Measurements from ENCODE around the gene TNFSF12. TPM values are rescaled to one million over a fixed set of nuclear protein-coding genes. Genes with fewer than 3 reads are reported as not detected.

TNFSF12 gene
- polyA plus RNA-seq, 2 of the 4 experiments (the other 2 are of a cell fraction) = 9.9 to 11.9 TPM

- peaks cover 56% of the 10 kb centered on the region for H3K4me1 ChIP-seq
- H3K4me3 ChIP-seq = peak overlapping the region; percentile 66
- no peaks in the 10 kb centered on the region for H3K9me3 ChIP-seq
- WGBS (ENCODE audit: missing lambda C conversion rate) = 92% methylated on average over 31 of the region's 36 CpGs
- FAIRE-seq (no peak), ATAC-seq (no peak), DNase-seq (ENCODE audit: low read depth in 1 of 2, low spot score in 1 of 2) (no peak)
- peak overlapping the region; percentile 84 for H3K4me2 ChIP-seq
- TF ChIP-seq NFE2L2 (conservative IDR thresholded peaks at IDR 0.05; ENCODE audit: low read length) (no peak), RCOR1 (IDR thresholded peaks at IDR 0.05; ENCODE audit: low read depth, low read length) (no peak), KDM1A (IDR thresholded peaks at IDR 0.05; ENCODE audit: low read depth) (no peak)
- H3K27ac ChIP-seq = peak overlapping the region; percentile 91 to 96
- POLR2A ChIA-PET = interaction anchor here (1.3 to 5.0 kb wide), 4 partner anchors 10 to 105 kb away, joined by 5 to 97 read pairs (median 24); partner anchors contain the start of genes FXR2, TP53 and WRAP53
- CTCF ChIA-PET = interaction anchor here (1.0 to 12.1 kb wide), 7 partner anchors 8 to 268 kb away, joined by 3 to 184 read pairs (median 6); partner anchors contain the start of genes SAT2, SENP3, TP53 and WRAP53
These were observed 33.8 kb downstream of the TNFSF12 start for GRCh38 chr17:7582396-7583252.

DNA sequence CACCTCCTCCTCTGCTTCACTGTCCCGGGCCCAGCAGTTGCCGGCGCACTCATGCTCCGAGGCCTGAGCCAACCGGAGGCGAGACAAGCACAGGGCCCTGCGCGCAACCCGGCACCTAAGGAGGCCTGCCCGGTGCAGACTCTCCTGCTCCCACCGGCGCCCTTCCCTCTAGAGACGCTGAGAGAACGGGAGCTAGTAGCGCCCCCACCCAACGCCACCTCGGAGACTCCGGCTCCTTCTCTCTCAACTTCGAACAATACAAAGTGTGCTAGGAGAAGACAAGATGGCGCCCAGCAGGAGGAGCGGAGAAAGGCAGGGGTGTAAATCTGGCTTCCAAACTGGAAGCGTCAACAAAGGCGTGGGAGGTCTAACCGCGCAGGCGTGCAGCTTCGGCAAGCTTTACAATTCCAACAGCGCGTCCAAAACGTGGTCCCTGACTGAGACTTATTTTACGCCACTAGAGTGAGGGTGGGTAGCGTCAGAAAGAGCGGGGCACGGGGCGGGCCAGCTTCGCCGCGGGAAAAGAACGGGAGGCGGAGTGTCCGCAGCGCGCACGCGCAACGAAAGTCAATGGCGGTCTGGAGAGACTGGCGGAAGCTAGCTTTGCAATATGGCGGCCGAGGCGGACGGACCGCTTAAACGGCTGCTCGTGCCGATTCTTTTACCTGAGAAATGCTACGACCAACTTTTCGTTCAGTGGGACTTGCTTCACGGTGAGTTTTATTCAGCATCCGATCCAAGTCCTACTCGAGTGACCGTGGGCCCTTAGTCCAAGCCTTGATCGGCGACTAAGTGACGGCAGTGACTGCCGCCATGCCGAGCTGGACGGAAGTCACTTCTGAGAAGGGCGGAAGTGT lies 34.6 kb downstream of the TNFSF12 start, which contains the start of gene MPDU1:
Gene MPDU1, plus strand, starts transcription at position 600 of the 857 bp plus-strand sequence. Its CDS starts 11 bp downstream, at position 611.
- Histone ChIP-seq H3K4me2 (peak within 1 kb of the TSS; percentile 84), H3K27ac (peak within 1 kb of the TSS; percentile 91 to 96), H3K4me1 (peaks cover 50% of the 10 kb centered on the region), H3K4me3 (peak within 1 kb of the TSS; percentile 66), H3K9me3 (no peaks in the 10 kb centered on the region)
- POLR2A ChIA-PET = interaction anchor here (0.6 to 5.0 kb wide), 21 partner anchors 10 to 274 kb away, joined by 3 to 97 read pairs (median 5); partner anchors contain the start of genes DNAH2, FXR2, NAA38 and SAT2
- WGBS (ENCODE audit: missing lambda C conversion rate) = 11% methylated on average over 59 of the region's 69 CpGs
- DNase-seq (ENCODE audit: low read depth in 1 of 2, low spot score in 1 of 2) = peak; percentile 89 to 97
- FAIRE-seq = peak; percentile 67
- peak; percentile 35 to 68 for ATAC-seq
- CTCF ChIA-PET = interaction anchor here (0.9 to 12.1 kb wide), 12 partner anchors 8 to 267 kb away, joined by 3 to 184 read pairs (median 5); partner anchors contain the start of genes FXR2, SAT2, SENP3 and TMEM95
- TF ChIP-seq RCOR1 (IDR thresholded peaks at IDR 0.05; ENCODE audit: low read depth, low read length) = no peak
- TF ChIP-seq, protein P1, sequence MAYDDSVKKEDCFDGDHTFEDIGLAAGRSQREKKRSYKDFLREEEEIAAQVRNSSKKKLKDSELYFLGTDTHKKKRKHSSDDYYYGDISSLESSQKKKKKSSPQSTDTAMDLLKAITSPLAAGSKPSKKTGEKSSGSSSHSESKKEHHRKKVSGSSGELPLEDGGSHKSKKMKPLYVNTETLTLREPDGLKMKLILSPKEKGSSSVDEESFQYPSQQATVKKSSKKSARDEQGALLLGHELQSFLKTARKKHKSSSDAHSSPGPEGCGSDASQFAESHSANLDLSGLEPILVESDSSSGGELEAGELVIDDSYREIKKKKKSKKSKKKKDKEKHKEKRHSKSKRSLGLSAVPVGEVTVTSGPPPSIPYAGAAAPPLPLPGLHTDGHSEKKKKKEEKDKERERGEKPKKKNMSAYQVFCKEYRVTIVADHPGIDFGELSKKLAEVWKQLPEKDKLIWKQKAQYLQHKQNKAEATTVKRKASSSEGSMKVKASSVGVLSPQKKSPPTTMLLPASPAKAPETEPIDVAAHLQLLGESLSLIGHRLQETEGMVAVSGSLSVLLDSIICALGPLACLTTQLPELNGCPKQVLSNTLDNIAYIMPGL (CRISPR knock-in tag; IDR thresholded peaks at IDR 0.05; ENCODE audit: borderline replicate concordance) = peak; percentile 92; the same call in 1 of the 2 replicates
- TF ChIP-seq FOXS1 (CRISPR knock-in tag; IDR thresholded peaks at IDR 0.05) = peak; percentile 86
- no peak; the same call in none of the 2 replicates for TF ChIP-seq HOXA7 (CRISPR knock-in tag; IDR thresholded peaks at IDR 0.05)
- TF ChIP-seq NPAS2 (CRISPR knock-in tag; IDR thresholded peaks at IDR 0.05; ENCODE audit: borderline replicate concordance) = peak; percentile 79
- TF ChIP-seq ESRRA (IDR thresholded peaks at IDR 0.05; ENCODE audit: borderline replicate concordance, low read length) = no peak
- TF ChIP-seq HOXB13 (CRISPR knock-in tag; IDR thresholded peaks at IDR 0.05; ENCODE audit: low read depth) = peak; percentile 99
- no peak for TF ChIP-seq SMC3 (IDR thresholded peaks at IDR 0.05)
- no peak for TF ChIP-seq CHD2 (IDR thresholded peaks at IDR 0.05; ENCODE audit: low read length, partially characterized antibody)
- no peak for TF ChIP-seq JUNB (IDR thresholded peaks at IDR 0.05)
- TF ChIP-seq GATA3 (IDR thresholded peaks at IDR 0.05; ENCODE audit: borderline replicate concordance) = 0 out of 2 replicates have a peak, but pooled peaks have one; percentile 39
- no peak for TF ChIP-seq RFX5 (IDR thresholded peaks at IDR 0.05)
- TF ChIP-seq, protein P2, sequence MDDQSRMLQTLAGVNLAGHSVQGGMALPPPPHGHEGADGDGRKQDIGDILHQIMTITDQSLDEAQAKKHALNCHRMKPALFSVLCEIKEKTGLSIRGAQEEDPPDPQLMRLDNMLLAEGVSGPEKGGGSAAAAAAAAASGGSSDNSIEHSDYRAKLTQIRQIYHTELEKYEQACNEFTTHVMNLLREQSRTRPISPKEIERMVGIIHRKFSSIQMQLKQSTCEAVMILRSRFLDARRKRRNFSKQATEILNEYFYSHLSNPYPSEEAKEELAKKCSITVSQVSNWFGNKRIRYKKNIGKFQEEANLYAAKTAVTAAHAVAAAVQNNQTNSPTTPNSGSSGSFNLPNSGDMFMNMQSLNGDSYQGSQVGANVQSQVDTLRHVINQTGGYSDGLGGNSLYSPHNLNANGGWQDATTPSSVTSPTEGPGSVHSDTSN (IDR thresholded peaks at IDR 0.05) = 0 out of 2 replicates have a peak, but pooled peaks have one; percentile 41
- peak; percentile 99 for TF ChIP-seq MAX (IDR thresholded peaks at IDR 0.05)
- TF ChIP-seq USF2 (IDR thresholded peaks at IDR 0.05) = peak; percentile 57
- peak; percentile 78 for TF ChIP-seq KDM5A (IDR thresholded peaks at IDR 0.05)
- no peak for TF ChIP-seq RAD21 (conservative IDR thresholded peaks at IDR 0.05 in 1 of 2, IDR thresholded peaks at IDR 0.05 in 1 of 2)
- TF ChIP-seq, protein P3, sequence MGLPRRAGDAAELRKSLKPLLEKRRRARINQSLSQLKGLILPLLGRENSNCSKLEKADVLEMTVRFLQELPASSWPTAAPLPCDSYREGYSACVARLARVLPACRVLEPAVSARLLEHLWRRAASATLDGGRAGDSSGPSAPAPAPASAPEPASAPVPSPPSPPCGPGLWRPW (IDR thresholded peaks at IDR 0.05) = no peak
- no peak; the same call in 1 of the 2 replicates for TF ChIP-seq SREBF2 (IDR thresholded peaks at IDR 0.05)
- peak; percentile 85 for TF ChIP-seq MYC (IDR thresholded peaks at IDR 0.05; ENCODE audit: borderline replicate concordance, low read length)
- TF ChIP-seq EHF (CRISPR knock-in tag; IDR thresholded peaks at IDR 0.05) = peak; percentile 97
- no peak for TF ChIP-seq CTCF (IDR thresholded peaks at IDR 0.05)
- no peak for TF ChIP-seq EP300 (IDR thresholded peaks at IDR 0.05)
- no peak for TF ChIP-seq NFE2L2 (conservative IDR thresholded peaks at IDR 0.05; ENCODE audit: low read length)
- no peak for TF ChIP-seq NR3C1 (IDR thresholded peaks at IDR 0.05)

Data from A549 (cell line).